ENCODE measurements around the gene DUXB.

DUXB gene

GRCh38 chr16:75701361-75701760, at the start of gene DUXB:
Gene DUXB (minus strand): TSS chr16:75701461. CDS start chr16:75701418, 43 bp downstream.
- no peak for DNase-seq (ENCODE audit: low read depth in 2 of 2)

GRCh38 chr16:75750528-75750927, 49.3 kb upstream of the DUXB start:
- no peak for DNase-seq (ENCODE audit: low read depth in 2 of 2)

GRCh38 chr16:75746359-75746758, 45.1 kb upstream of the DUXB start:
- no peak for DNase-seq (ENCODE audit: low read depth in 2 of 2)

- no peak for DNase-seq (ENCODE audit: low read depth in 2 of 2)
These were observed 44.6 kb upstream of the DUXB start for GRCh38 chr16:75745823-75746222.

GRCh38 chr16:75745242-75745641, 44.0 kb upstream of the DUXB start:
- DNase-seq (ENCODE audit: low read depth in 2 of 2) = no peak

- DNase-seq (ENCODE audit: low read depth in 2 of 2) = no peak
These were observed 41.3 kb upstream of the DUXB start for GRCh38 chr16:75742424-75743047.

- DNase-seq (ENCODE audit: low read depth in 2 of 2) = no peak
These were observed 32.3 kb upstream of the DUXB start for GRCh38 chr16:75733305-75734211.

GRCh38 chr16:75732871-75733270, 31.6 kb upstream of the DUXB start:
- DNase-seq (ENCODE audit: low read depth in 2 of 2) = no peak

- no peak for DNase-seq (ENCODE audit: low read depth in 2 of 2)
These were observed 26.0 kb upstream of the DUXB start for GRCh38 chr16:75727221-75727620.

- DNase-seq (ENCODE audit: low read depth in 2 of 2) = no peak
These were observed 25.1 kb upstream of the DUXB start, which contains the start of gene CPHXL for GRCh38 chr16:75726390-75726789. Gene CPHXL (minus strand): TSS chr16:75726490. CDS start chr16:75726442, 48 bp downstream.

- no peak for DNase-seq (ENCODE audit: low read depth in 2 of 2)
These were observed 17.2 kb upstream of the DUXB start for GRCh38 chr16:75718452-75718851.

- DNase-seq (ENCODE audit: low read depth in 2 of 2) = no peak
These were observed 13.4 kb upstream of the DUXB start for GRCh38 chr16:75714661-75715060.

- no peak for DNase-seq (ENCODE audit: low read depth in 2 of 2)
These were observed 9.1 kb upstream of the DUXB start for GRCh38 chr16:75710344-75710743.

GRCh38 chr16:75703306-75703705, 2.0 kb upstream of the DUXB start:
- no peak for DNase-seq (ENCODE audit: low read depth in 2 of 2)

GRCh38 chr16:75702242-75702641, 981 bp upstream of the DUXB start:
- DNase-seq (ENCODE audit: low read depth in 2 of 2) = no peak

GRCh38 chr16:75697571-75697970, 3.7 kb downstream of the DUXB start:
- DNase-seq (ENCODE audit: low read depth in 2 of 2) = no peak

GRCh38 chr16:75695708-75696107, 5.6 kb downstream of the DUXB start:
- no peak for DNase-seq (ENCODE audit: low read depth in 2 of 2)

- DNase-seq (ENCODE audit: low read depth in 2 of 2) = no peak
These were observed 13.9 kb downstream of the DUXB start for GRCh38 chr16:75687361-75687760.

GRCh38 chr16:75682308-75682707, 19.0 kb downstream of the DUXB start:
- DNase-seq (ENCODE audit: low read depth in 2 of 2) = no peak

- no peak for DNase-seq (ENCODE audit: low read depth in 2 of 2)
These were observed 21.9 kb downstream of the DUXB start for GRCh38 chr16:75679366-75679765.

GRCh38 chr16:75676909-75677308, 24.4 kb downstream of the DUXB start, which contains the start of gene CPHXL2:
Gene CPHXL2 (minus strand): TSS chr16:75677009. CDS start chr16:75676999, 10 bp downstream.
- DNase-seq (ENCODE audit: low read depth in 2 of 2) = no peak

GRCh38 chr16:75667503-75667902, 33.8 kb downstream of the DUXB start:
- DNase-seq (ENCODE audit: low read depth in 2 of 2) = no peak

- no peak for DNase-seq (ENCODE audit: low read depth in 2 of 2)
These were observed 40.4 kb downstream of the DUXB start for GRCh38 chr16:75660726-75661302.

Data from activated CD4-positive, alpha-beta T cell treated with anti-CD3 and anti-CD28 coated beads for 24 hours (primary cell).